GM21447 (cell line): Measurements from ENCODE around the gene OR10G4.
"Not testable (repeated sequence)": the region's sequence is repeated elsewhere in the genome, so short reads cannot be mapped to it uniquely, and the experiment has no call there.

Experiments used
- ATAC-seq: cut with Tn5 transposase; IDR thresholded peaks from one replicate; pipeline ENCODE4 v1.9.1; 2021; ENCODE audit not compliant: unreplicated experiment

Gene OR10G4

GRCh38 chr11:124012697-124013096 is at the start of gene OR10G4:
TSS of gene OR10G4 (plus strand) at chr11:124012997. CDS start at chr11:124015575, 2,578 bp downstream.
- ATAC-seq, result no peak

GRCh38 chr11:123973816-123974215 is 39.0 kb upstream of the OR10G4 start:
- no peak for ATAC-seq

GRCh38 chr11:123976770-123977560 is 35.8 kb upstream of the OR10G4 start:
- ATAC-seq, result no peak

- no peak for ATAC-seq
These were observed 35.0 kb upstream of the OR10G4 start, which contains the start of gene OR10S1 for GRCh38 chr11:123977731-123978347. TSS of gene OR10S1 (minus strand) at chr11:123977781. CDS start at chr11:123977664, 117 bp downstream.

GRCh38 chr11:123979311-123979710 is 33.5 kb upstream of the OR10G4 start:
- ATAC-seq, result no peak

GRCh38 chr11:123995119-123995518 is 17.7 kb upstream of the OR10G4 start, which contains the start of gene OR10G6:
TSS of gene OR10G6 (minus strand) at chr11:123995161. CDS start at chr11:123995161, 0 bp downstream.
- ATAC-seq, result no peak

- not testable (repeated sequence) for ATAC-seq
These were observed 3.0 kb downstream of the OR10G4 start for GRCh38 chr11:124015837-124016236.

GRCh38 chr11:124026498-124026897 is 13.7 kb downstream of the OR10G4 start, which contains the start of gene OR10G8:
TSS of gene OR10G8 (plus strand) at chr11:124026798. CDS start at chr11:124029623, 2,825 bp downstream.
- ATAC-seq, result no peak

- no peak for ATAC-seq
These were observed 23.9 kb downstream of the OR10G4 start for GRCh38 chr11:124036666-124037065.

- no peak for ATAC-seq
These were observed 26.8 kb downstream of the OR10G4 start for GRCh38 chr11:124039557-124039956.

- ATAC-seq, result no peak
These were observed 28.5 kb downstream of the OR10G4 start, which contains the start of gene OR10G7 for GRCh38 chr11:124041254-124041653. TSS of gene OR10G7 (minus strand) at chr11:124041325. CDS start at chr11:124039001, 2,324 bp downstream.

- no peak for ATAC-seq
These were observed 30.6 kb downstream of the OR10G4 start for GRCh38 chr11:124043420-124043819.

GRCh38 chr11:124050748-124051147 is 38.0 kb downstream of the OR10G4 start:
- ATAC-seq, result no peak

- ATAC-seq, result no peak
These were observed 40.2 kb downstream of the OR10G4 start for GRCh38 chr11:124052966-124053365.
